GM19463 (cell line): ENCODE results near the gene LSMEM2.
A peak's percentile ranks its signal among the peaks of the same experiment; 100 is the strongest.
"Not testable (repeated sequence)": the region's sequence is repeated elsewhere in the genome, so short reads cannot be mapped to it uniquely, and the experiment has no call there.

Experiments used
- ATAC-seq: cut with Tn5 transposase; IDR thresholded peaks from one replicate; pipeline ENCODE4 v1.9.1; 2021; ENCODE audit warnings: mild to moderate bottlenecking, moderate library complexity; ENCODE audit not compliant: unreplicated experiment

LSMEM2 gene

DNA sequence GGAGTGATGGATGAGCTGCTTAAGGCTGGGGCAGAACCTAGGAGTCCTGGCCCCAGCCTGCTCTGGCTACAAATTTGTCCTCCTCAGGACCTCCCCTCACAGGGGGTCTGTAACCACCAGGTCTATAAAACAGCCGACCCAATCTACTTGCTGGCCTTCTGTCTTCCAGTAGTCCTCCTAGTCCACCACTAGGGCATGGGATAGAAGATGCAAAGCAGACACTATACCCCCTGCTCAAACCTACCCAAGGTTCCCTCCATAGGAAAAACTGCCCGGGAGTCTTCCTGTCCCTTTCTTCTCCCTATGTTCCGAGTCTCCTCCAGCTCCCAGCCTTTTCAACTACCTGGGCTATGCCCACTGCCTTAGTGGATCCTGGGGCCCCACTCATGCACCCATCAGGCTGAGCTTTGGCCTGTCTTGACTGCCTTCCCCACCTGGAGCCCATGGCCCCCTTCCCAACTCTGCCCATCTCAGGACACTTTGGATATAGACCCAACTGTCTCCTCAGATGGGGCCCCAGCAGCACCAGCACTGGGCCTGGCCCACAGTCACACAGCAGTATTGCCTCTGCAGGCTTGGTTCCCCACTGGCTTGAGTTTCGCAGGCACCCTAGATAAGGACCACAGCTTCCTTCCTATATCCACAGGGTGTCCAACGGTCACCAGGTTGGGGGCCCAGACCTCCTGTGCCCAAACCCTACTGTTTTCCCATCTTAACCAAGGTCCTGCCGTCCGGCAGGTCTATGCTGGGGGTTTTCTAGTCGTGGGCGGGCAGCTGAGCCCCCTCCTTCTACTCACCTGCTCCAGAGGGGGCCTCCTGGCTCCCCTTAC, 19.2 kb downstream of the LSMEM2 start:
- no peak for ATAC-seq

GRCh38 chr3:50298836-50299637, 20.1 kb downstream of the LSMEM2 start, which contains the start of the genes HYAL3 and NAA80:
TSS of gene HYAL3 (minus strand) at chr3:50299405. CDS start at chr3:50295602, 3,803 bp downstream.
TSS of gene NAA80 (minus strand) at chr3:50299405. CDS start at chr3:50297463, 1,942 bp downstream.
- peak; percentile 85 for ATAC-seq

- ATAC-seq, result no peak
Observed at GRCh38 chr3:50299638-50299928, 20.7 kb downstream of the LSMEM2 start.

GRCh38 chr3:50299929-50300680, 21.2 kb downstream of the LSMEM2 start:
- no peak for ATAC-seq

GRCh38 chr3:50300681-50301254, 21.9 kb downstream of the LSMEM2 start:
- no peak for ATAC-seq

DNA sequence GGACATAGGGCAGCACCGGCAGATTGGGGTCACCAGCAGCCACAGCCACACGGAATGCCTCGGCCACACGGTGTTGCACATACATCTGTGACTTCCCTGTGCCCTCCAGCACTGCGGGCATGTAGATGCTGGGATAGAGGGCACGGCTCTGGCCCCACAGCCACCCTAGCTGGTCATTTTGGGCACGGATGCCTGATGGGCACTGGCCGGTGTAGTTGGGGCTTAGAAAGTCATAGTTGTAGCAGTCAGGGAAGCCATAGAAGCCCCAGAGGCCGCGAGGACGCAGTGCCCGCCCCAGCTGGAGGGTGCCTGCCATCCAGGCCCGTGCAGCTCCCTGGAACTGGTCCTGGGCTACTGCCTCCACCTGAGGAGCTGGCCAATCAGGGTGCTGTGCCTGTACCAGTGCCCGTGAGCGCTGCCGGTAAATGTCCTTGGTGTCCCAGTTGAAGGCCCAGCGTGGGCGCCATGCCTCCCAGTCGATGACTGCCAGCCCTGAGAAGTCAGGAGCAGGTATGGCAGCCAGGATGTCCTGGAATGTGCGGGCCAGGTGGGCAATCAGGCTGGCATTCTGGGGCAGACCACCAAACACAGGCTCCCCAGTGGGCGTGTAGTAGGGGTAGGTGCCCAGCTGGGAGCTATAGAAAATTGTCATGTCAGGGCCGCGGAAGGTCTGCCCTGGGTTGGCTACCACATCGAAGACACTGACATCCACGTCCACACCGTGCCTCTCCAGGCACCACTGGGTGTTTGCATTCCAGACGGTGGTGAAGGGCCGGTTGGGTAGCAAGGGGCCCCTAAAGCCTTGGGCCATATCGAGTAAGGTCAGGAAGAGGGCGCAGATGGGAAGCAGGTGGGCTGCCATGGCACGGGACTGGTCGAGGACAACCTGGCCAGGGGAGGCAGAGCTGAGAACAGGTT, 23.5 kb downstream of the LSMEM2 start:
- ATAC-seq, result no peak

DNA sequence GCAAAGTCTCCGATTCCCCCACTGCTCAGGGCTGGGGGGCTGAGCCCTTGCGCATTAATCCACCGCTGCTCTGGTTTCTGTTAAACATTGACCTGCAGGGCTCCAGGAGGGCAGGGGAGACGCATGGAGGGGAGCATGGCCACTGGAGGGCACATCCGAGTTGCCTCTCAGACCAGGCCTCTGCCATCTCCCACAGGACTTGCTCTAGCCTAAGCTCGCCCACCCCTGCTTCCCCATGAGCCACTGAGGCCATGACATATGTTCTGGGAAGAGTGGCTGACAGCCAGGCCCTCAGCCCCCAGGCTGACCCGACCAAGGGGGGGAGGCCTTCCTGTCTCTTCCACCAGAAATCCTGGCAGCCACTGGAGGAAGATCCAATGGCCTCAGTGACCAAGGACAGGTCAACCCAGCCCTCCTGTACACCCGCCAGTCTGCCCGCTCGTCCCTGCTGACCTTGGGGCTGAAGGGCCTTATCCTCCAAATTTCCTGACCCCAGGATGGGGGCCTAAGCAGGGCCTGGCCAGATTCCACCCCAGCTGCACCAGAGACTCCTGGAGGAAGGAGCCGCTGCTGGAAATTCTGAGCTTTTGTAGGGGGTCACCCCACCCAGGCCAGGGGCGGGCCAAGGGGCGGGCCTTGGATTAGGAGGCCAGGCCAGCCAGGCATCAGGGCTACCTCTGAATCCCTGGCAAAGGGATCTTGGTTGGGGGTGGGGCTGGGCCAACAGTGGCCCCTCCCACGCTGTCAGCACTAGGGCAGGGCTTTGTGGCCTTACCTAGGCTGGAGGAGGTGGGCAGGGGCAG, 24.3 kb downstream of the LSMEM2 start, which contains the start of gene HYAL1:
HYAL1 (minus strand) TSS at position 562 of the 803 bp plus-strand sequence. CDS start 618 bp downstream, outside the sequence.
- ATAC-seq, result no peak

GRCh38 chr3:50304601-50305000, 25.7 kb downstream of the LSMEM2 start:
- ATAC-seq, result no peak

DNA sequence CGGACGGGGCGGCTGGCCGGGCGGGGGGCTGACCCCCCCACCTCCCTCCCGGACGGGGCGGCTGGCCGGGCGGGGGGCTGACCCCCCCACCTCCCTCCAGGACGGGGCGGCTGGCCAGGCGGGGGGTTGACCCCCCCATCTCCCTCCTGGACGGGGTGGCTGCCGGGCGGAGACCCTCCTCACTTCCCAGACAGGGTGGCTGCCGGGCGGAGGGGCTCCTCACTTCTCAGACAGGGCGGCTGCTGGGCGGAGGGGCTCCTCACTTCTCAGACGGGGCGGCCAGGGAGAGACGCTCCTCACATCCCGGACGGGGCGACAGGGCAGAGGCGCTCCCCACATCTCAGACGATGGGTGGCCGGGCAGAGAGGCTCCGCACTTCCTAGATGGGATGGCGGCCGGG, 33.2 kb downstream of the LSMEM2 start:
- not testable (repeated sequence) for ATAC-seq

DNA sequence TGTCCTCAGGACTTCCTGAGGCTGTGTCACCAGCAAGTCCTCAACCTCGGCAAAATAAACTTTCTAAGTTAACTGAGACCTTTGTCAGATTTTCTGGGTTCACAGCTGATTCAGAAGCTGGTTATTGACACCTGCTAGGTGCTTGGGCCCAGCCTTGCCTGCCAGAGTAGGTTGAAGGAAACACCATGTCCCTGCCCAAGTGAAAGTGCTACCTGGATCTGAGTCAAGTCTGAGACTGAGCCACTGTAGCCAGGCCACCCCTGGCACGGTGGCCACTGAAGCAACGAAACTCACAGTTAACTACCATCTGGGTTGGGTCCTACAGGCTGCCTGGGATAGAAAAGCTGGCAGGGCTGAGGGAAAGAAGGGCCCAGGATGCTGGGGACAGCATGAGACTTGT, 35.5 kb downstream of the LSMEM2 start:
- no peak for ATAC-seq

GRCh38 chr3:50314816-50315215, 35.9 kb downstream of the LSMEM2 start:
- ATAC-seq, result no peak

- no peak for ATAC-seq
Observed at GRCh38 chr3:50316657-50317242, 37.9 kb downstream of the LSMEM2 start.

- ATAC-seq, result no peak
Observed at GRCh38 chr3:50317300-50317699, 38.4 kb downstream of the LSMEM2 start.

DNA sequence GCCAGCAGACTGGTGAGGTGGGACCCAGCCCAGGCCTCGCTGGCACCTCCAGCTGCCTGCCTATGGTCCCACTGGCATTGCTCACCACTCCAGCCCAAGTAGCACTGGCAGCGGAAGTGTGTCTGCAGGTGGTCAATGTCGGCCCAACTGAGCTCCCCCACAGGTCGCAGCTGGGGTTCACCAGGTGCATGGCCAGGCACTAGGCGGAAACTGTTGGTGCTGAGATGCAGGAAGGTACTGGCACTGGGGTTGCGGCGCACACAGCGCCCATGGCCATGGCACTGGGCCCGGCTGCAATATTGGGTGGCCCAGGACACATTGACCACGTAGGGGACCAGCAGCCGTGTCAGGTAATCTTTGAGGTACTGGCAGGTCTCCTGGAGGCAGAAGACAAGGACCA, 39.3 kb downstream of the LSMEM2 start:
- ATAC-seq, result no peak

GRCh38 chr3:50318615-50319014, 39.7 kb downstream of the LSMEM2 start:
- no peak for ATAC-seq

GRCh38 chr3:50319181-50319893, 40.5 kb downstream of the LSMEM2 start:
- no peak for ATAC-seq

DNA sequence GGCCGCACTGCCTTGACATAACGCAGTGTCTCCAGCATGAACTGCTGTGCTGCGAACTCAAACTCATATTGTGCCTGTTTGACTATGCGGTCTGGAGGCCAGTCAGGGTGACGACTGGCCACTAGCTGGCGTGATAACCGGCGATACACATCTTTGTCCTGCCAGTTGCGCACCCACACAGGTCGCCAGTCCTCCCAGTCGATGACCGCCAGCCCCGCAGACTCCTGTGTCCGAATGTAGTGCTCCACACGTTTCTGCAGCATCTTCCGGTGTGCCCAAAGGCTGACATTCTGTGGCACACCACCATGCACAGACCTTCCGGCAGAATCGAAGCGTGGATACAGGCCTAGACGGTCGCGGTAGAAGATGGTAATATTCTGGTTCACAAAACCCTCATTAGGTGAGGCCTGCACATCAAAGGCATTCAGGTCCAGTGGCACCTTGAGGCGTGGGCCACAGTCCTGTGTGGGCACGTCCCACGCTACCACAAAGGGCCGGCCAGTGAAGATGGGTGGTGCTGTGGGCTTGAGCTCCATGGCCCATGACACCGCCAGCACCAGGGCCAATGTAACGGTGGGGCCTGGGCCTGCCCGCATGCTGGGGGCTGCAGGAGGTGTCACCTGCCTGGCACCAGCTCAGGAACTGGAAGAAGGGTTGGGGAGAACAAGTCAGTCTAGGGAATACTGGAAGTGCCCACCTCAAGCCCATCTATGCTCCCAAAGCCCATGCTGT, 41.2 kb downstream of the LSMEM2 start:
- no peak for ATAC-seq
